HL-60 (cell line): ENCODE data around the gene NPAS2.

ENCODE experiments used
- POLR2AphosphoS5 ChIP-seq: IDR thresholded peaks from 2 replicates; pipeline ENCODE4 v1.6.1; 2012; ENCODE audit warnings: low read depth
- REST ChIP-seq: IDR thresholded peaks from 2 replicates; pipeline ENCODE4 v1.6.1; 2012; ENCODE audit warnings: low read depth; ENCODE audit not compliant: insufficient replicate concordance
- TF ChIP-seq, protein P1 (sequence below): IDR thresholded peaks from one replicate; pipeline ENCODE4 v1.5.1; 2011; ENCODE audit warnings: low read length, control low read depth, inconsistent platforms; ENCODE audit not compliant: insufficient read depth

GRCh38 chr2:100967716-100968115 is 147.8 kb downstream of the NPAS2 start:
- TF ChIP-seq, protein P1, sequence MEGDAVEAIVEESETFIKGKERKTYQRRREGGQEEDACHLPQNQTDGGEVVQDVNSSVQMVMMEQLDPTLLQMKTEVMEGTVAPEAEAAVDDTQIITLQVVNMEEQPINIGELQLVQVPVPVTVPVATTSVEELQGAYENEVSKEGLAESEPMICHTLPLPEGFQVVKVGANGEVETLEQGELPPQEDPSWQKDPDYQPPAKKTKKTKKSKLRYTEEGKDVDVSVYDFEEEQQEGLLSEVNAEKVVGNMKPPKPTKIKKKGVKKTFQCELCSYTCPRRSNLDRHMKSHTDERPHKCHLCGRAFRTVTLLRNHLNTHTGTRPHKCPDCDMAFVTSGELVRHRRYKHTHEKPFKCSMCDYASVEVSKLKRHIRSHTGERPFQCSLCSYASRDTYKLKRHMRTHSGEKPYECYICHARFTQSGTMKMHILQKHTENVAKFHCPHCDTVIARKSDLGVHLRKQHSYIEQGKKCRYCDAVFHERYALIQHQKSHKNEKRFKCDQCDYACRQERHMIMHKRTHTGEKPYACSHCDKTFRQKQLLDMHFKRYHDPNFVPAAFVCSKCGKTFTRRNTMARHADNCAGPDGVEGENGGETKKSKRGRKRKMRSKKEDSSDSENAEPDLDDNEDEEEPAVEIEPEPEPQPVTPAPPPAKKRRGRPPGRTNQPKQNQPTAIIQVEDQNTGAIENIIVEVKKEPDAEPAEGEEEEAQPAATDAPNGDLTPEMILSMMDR, result no peak
- TF ChIP-seq POLR2AphosphoS5, result no peak
- TF ChIP-seq REST, result no peak
